ENCODE measurements around the gene SPIRE1.
A peak's percentile ranks its signal among the peaks of the same experiment; 100 is the strongest.
"Not testable (repeated sequence)": the region's sequence is repeated elsewhere in the genome, so short reads cannot be mapped to it uniquely, and the experiment has no call there.

Gene SPIRE1

GRCh38 chr18:12420821-12421421, 237.0 kb downstream of the SPIRE1 start:
- in situ Hi-C loops (cut with HindIII; ENCODE audit: low sequenced_read_pairs), result no loop called here
- DNase-seq (ENCODE audit: low read depth), result no peak
- peak overlapping the region; percentile 21 for H3K4me3 ChIP-seq (ENCODE audit: low read depth, low read length)
- TF ChIP-seq CTCF (IDR thresholded peaks at IDR 0.05; ENCODE audit: low read depth, low read length, missing control alignments), result no peak

DNA sequence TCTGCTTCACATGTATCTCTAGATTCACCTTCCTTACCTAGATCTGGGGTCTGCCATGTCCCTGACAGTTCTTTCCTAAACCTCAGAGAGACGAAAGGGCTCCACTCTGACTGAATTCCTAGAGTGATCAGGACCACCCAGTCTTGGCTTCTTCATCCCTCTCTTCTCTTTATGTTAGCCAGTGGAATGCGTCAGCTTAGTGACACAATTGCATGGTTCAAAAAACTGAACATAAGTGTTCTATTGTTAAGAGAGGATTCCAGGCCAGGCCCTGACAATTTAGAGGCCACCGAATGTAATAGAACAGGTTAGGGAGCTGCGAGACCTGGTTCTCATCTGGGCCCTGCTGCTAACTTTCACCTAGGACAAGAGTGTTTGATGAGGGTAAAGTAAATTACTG, 240.2 kb downstream of the SPIRE1 start:
- no peak for DNase-seq (ENCODE audit: low read depth)
- H3K4me3 ChIP-seq (ENCODE audit: low read depth, low read length), result no peak overlapping the region
- in situ Hi-C loops (cut with HindIII; ENCODE audit: low sequenced_read_pairs), result no loop called here
- no peak for TF ChIP-seq CTCF (IDR thresholded peaks at IDR 0.05; ENCODE audit: low read depth, low read length, missing control alignments)

GRCh38 chr18:12416098-12416729, 241.7 kb downstream of the SPIRE1 start:
- TF ChIP-seq CTCF (IDR thresholded peaks at IDR 0.05; ENCODE audit: low read depth, low read length, missing control alignments), result no peak
- H3K4me3 ChIP-seq (ENCODE audit: low read depth, low read length), result no peak overlapping the region
- no peak for DNase-seq (ENCODE audit: low read depth)
- in situ Hi-C loops (cut with HindIII; ENCODE audit: low sequenced_read_pairs), result no loop called here

- no peak overlapping the region for H3K4me3 ChIP-seq (ENCODE audit: low read depth, low read length)
- no peak for DNase-seq (ENCODE audit: low read depth)
- no peak for TF ChIP-seq CTCF (IDR thresholded peaks at IDR 0.05; ENCODE audit: low read depth, low read length, missing control alignments)
- in situ Hi-C loops (cut with HindIII; ENCODE audit: low sequenced_read_pairs), result no loop called here
These were observed 246.5 kb downstream of the SPIRE1 start for GRCh38 chr18:12411456-12411855.

- H3K4me3 ChIP-seq (ENCODE audit: low read depth, low read length); DNase-seq (ENCODE audit: low read depth); in situ Hi-C loops (cut with HindIII; ENCODE audit: low sequenced_read_pairs): not testable (repeated sequence)
These were observed 247.2 kb downstream of the SPIRE1 start for GRCh38 chr18:12410747-12411146.

DNA sequence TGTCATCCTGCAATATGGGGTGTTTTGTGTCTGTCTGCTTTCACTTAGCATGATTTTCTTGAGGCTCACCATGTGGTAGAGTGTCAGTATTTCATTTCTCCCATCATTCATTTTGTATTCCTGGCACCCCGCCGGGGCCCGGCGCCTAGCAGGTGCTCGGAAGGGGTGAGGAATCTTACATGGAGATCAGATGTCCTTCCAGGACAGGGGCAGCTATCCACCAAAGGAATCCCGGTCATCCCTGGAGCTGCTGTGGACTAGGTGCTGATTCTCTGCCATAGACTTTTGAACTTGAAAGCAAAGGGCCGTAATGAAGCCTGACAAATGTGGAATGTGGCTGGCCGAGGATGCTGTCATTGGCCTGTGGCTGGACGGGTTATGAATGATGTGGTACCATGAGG, 247.8 kb downstream of the SPIRE1 start:
- in situ Hi-C loops (cut with HindIII; ENCODE audit: low sequenced_read_pairs), result no loop called here
- H3K4me3 ChIP-seq (ENCODE audit: low read depth, low read length), result no peak overlapping the region
- TF ChIP-seq CTCF (IDR thresholded peaks at IDR 0.05; ENCODE audit: low read depth, low read length, missing control alignments), result no peak
- DNase-seq (ENCODE audit: low read depth), result peak; percentile 28

- H3K4me3 ChIP-seq (ENCODE audit: low read depth, low read length), result no peak overlapping the region
- in situ Hi-C loops (cut with HindIII; ENCODE audit: low sequenced_read_pairs), result no loop called here
- no peak for DNase-seq (ENCODE audit: low read depth)
- no peak for TF ChIP-seq CTCF (IDR thresholded peaks at IDR 0.05; ENCODE audit: low read depth, low read length, missing control alignments)
These were observed 248.4 kb downstream of the SPIRE1 start for GRCh38 chr18:12409469-12409868.
